IMR-90 (cell line): ENCODE results near the gene CEP83. TPM values are rescaled to one million over a fixed set of nuclear protein-coding genes. Genes with fewer than 3 reads are reported as not detected.

Experiments used
- ATAC-seq: fragments of 200-7000 bp; cut with Tn5 transposase; 2 replicates; pipeline ENCODE4 v1.9.1; 2020; ENCODE audit warnings: low read depth, mild to moderate bottlenecking, moderate library complexity
- BruUV-seq: library from RNA; stranded (reverse); fragments of 400-500 nt; replicated peaks from 2 replicates; lab custom pipeline; 2021; lab: Mats Ljungman, UMichigan
- CTCF ChIA-PET: fragments of 300-600 bp; formaldehyde crosslinking; extraction: SDS; loops from one replicate; lab custom pipeline; 2021; ENCODE audit warnings: antibody characterized with exemption; lab: Yijun Ruan, JAX
- POLR2A ChIA-PET: fragments of 300-600 bp; sonication (Branson Sonifier 250); formaldehyde crosslinking; loops from one replicate; lab custom pipeline; 2022; ENCODE audit warnings: antibody characterized with exemption; ENCODE audit not compliant: unreplicated experiment; lab: Charles Lee
- DNase-seq: peaks from one replicate; pipeline ENCODE4 v3.0.0; 2013
- H2AFZ ChIP-seq: replicated peaks from 2 replicates; pipeline ENCODE3; 2013; ENCODE audit warnings: low read length, mild to moderate bottlenecking; ENCODE audit not compliant: poor library complexity
- H2AK5ac ChIP-seq: 2 replicates; pipeline ENCODE4 v1.6.1; 2013; ENCODE audit warnings: low read depth, low read length, inconsistent platforms
- H2AK9ac ChIP-seq: replicated peaks from 2 replicates; pipeline ENCODE3; 2013; ENCODE audit warnings: mild to moderate bottlenecking, low read depth, low read length, moderate library complexity; ENCODE audit not compliant: poor library complexity
- H2BK120ac ChIP-seq: 2 replicates; pipeline ENCODE4 v1.6.1; 2013; ENCODE audit warnings: low read depth, low read length, inconsistent platforms
- H2BK15ac ChIP-seq: 3 replicates; pipeline ENCODE4 v1.6.1; 2013; ENCODE audit warnings: low read depth, low read length, inconsistent platforms
- H2BK20ac ChIP-seq: 2 replicates; pipeline ENCODE4 v1.6.1; 2013; ENCODE audit warnings: low read depth, mild to moderate bottlenecking, inconsistent platforms, low read length, moderate library complexity
- H2BK5ac ChIP-seq: 2 replicates; pipeline ENCODE4 v1.6.1; 2013; ENCODE audit warnings: mild to moderate bottlenecking, low read depth, low read length, inconsistent platforms; ENCODE audit not compliant: poor library complexity, severe bottlenecking
- H3K14ac ChIP-seq: replicated peaks from 2 replicates; pipeline ENCODE4 v1.6.1; 2013; ENCODE audit warnings: low read depth, low read length, inconsistent platforms
- H3K18ac ChIP-seq: 2 replicates; pipeline ENCODE4 v1.6.1; 2013; ENCODE audit warnings: low read depth, low read length, control low read depth
- H3K23ac ChIP-seq: 2 replicates; pipeline ENCODE4 v1.6.1; 2013; ENCODE audit warnings: low read depth, low read length, inconsistent platforms
- H3K27ac ChIP-seq: 2 replicates; pipeline ENCODE4 v1.5.1; 2013; ENCODE audit warnings: mild to moderate bottlenecking, control low read depth, low read length; ENCODE audit not compliant: insufficient read depth
- H3K27me3 ChIP-seq: 2 replicates; pipeline ENCODE4 v1.6.1; 2013; ENCODE audit warnings: low read length; ENCODE audit not compliant: control insufficient read depth, insufficient read depth
- H3K36me3 ChIP-seq: 2 replicates; pipeline ENCODE4 v1.6.1; 2013; ENCODE audit warnings: low read length, mixed read lengths; ENCODE audit not compliant: control insufficient read depth, insufficient read depth
- H3K4ac ChIP-seq: 2 replicates; pipeline ENCODE4 v1.6.1; 2013; ENCODE audit warnings: low read depth, low read length, inconsistent platforms
- H3K4me1 ChIP-seq: 2 replicates; pipeline ENCODE4 v1.6.1; 2013; ENCODE audit warnings: low read length, mixed read lengths; ENCODE audit not compliant: control insufficient read depth, insufficient read depth
- H3K4me2 ChIP-seq: 2 replicates; pipeline ENCODE4 v1.6.1; 2013; ENCODE audit warnings: low read depth, mild to moderate bottlenecking, control low read depth, low read length, moderate library complexity
- H3K4me3 ChIP-seq: 2 replicates; pipeline ENCODE4 v1.5.1; 2013; ENCODE audit warnings: low read depth, mild to moderate bottlenecking, control low read depth, low read length, moderate library complexity; ENCODE audit not compliant: insufficient read depth
- H3K56ac ChIP-seq: 2 replicates; pipeline ENCODE4 v1.6.1; 2013; ENCODE audit warnings: low read length, inconsistent platforms; ENCODE audit not compliant: insufficient read depth; ENCODE audit errors: extremely low read depth
- H3K79me1 ChIP-seq, 2 experiments: 2 replicates each; pipeline ENCODE4 v1.6.1; 2013; ENCODE audit warnings: low read length in 2 of 2, inconsistent platforms in 1 of 2, low read depth in 1 of 2
- H3K9ac ChIP-seq: 2 replicates; pipeline ENCODE4 v1.6.1; 2013; ENCODE audit warnings: low read depth, low read length, control low read depth
- H3K9me1 ChIP-seq: 2 replicates; pipeline ENCODE4 v1.6.1; 2013; ENCODE audit warnings: low read length, inconsistent platforms; ENCODE audit not compliant: insufficient read depth
- H3K9me3 ChIP-seq: 2 replicates; pipeline ENCODE4 v1.6.1; 2013; ENCODE audit warnings: low read length; ENCODE audit not compliant: control insufficient read depth, insufficient read depth
- H4K20me1 ChIP-seq: 2 replicates; pipeline ENCODE4 v1.6.1; 2013; ENCODE audit warnings: low read length, inconsistent platforms; ENCODE audit not compliant: insufficient read depth
- H4K5ac ChIP-seq: 2 replicates; pipeline ENCODE4 v1.6.1; 2013; ENCODE audit warnings: mild to moderate bottlenecking, low read depth, low read length, control low read depth
- H4K8ac ChIP-seq, 2 experiments: 2 replicates each; pipeline ENCODE4 v1.6.1; 2013; ENCODE audit warnings: low read depth in 2 of 2, low read length in 2 of 2, control low read depth in 1 of 2, inconsistent platforms in 1 of 2
- H4K91ac ChIP-seq: 2 replicates; pipeline ENCODE4 v1.6.1; 2013; ENCODE audit warnings: low read depth, low read length, inconsistent platforms; ENCODE audit not compliant: insufficient read depth
- BHLHE40 ChIP-seq: fragments of 150-350 bp; IDR thresholded peaks from 2 replicates; pipeline ENCODE4 v1.6.1; 2016; ENCODE audit warnings: mild to moderate bottlenecking, low read depth, low read length
- CEBPB ChIP-seq: IDR thresholded peaks from 2 replicates; pipeline ENCODE4 v1.6.1; 2012; ENCODE audit warnings: low read depth, low read length, improper control_type of control experiment
- CHD1 ChIP-seq: IDR thresholded peaks from 2 replicates; pipeline ENCODE4 v1.6.1; 2012; ENCODE audit warnings: low read depth, low read length, improper control_type of control experiment
- CTCF ChIP-seq: conservative IDR thresholded peaks from 2 replicates; pipeline ENCODE4 v1.5.1; 2012; ENCODE audit warnings: mild to moderate bottlenecking, low read depth, low read length, improper control_type of control experiment
- FOS ChIP-seq: fragments of 150-350 bp; IDR thresholded peaks from 2 replicates; pipeline ENCODE4 v1.6.1; 2016; ENCODE audit warnings: low read depth, low read length
- MAFK ChIP-seq: IDR thresholded peaks from 2 replicates; pipeline ENCODE4 v1.6.1; 2012; ENCODE audit warnings: low read depth, low read length, improper control_type of control experiment
- MAZ ChIP-seq: IDR thresholded peaks from 2 replicates; pipeline ENCODE4 v1.6.1; 2012; ENCODE audit warnings: low read depth, mild to moderate bottlenecking, low read length, improper control_type of control experiment, moderate library complexity, borderline replicate concordance
- NFE2L2 ChIP-seq: fragments of 150-350 bp; IDR thresholded peaks from 2 replicates; pipeline ENCODE4 v1.6.1; 2016; ENCODE audit warnings: low read depth, mild to moderate bottlenecking, low read length
- RAD21 ChIP-seq: IDR thresholded peaks from 2 replicates; pipeline ENCODE4 v1.6.1; 2012; ENCODE audit warnings: low read length, improper control_type of control experiment
- RCOR1 ChIP-seq: IDR thresholded peaks from 2 replicates; pipeline ENCODE4 v1.6.1; 2012; ENCODE audit warnings: mild to moderate bottlenecking, low read length, improper control_type of control experiment; ENCODE audit not compliant: insufficient replicate concordance
- WGBS, 2 experiments: methylation state at CpG; one replicate each; pipeline versions ENCODE4 v1.1.5 to v1.1.7; 2013; ENCODE audit warnings: missing lambda C conversion rate in 2 of 2; ENCODE audit not compliant: insufficient read length in 1 of 2; ENCODE audit errors: extremely low coverage in 2 of 2; 5-methylcytosine and 5-hydroxymethylcytosine counted together
- dilution Hi-C: fragments of 300-500 bp; cut with HindIII; formaldehyde crosslinking; loops from one replicate; pipeline ENCODE4 v1.14.3; 2018; ENCODE audit warnings: low sequenced_read_pairs; ENCODE audit not compliant: unreplicated experiment
- in situ Hi-C: fragments of 300-500 bp; cut with MboI; formaldehyde crosslinking; loops from 3 replicates; pipeline ENCODE4 v1.14.3; 2019; ENCODE audit warnings: low sequenced_read_pairs, inconsistent platforms, mixed read lengths
- intact Hi-C: fragments of 100-400 bp; cut with micrococcal nuclease; formaldehyde crosslinking; loops from 2 replicates; pipeline ENCODE4 v1.10.0; 2022
- polyA plus RNA-seq, 3 experiments: library from polyadenylated mRNA; depleted of rRNA; stranded (reverse); fragments of >200 nt; gene quantifications; 2 replicates each; pipeline ENCODE4 v1.2.3, GENCODE V29; 2012; ENCODE audit warnings: low replicate concordance in 1 of 3
- total RNA-seq: library from RNA; depleted of rRNA; stranded (reverse); fragments of >200 nt; gene quantifications from 2 replicates; pipeline ENCODE4 v1.2.3, GENCODE V29; 2012

CEP83 gene
- total and polyA plus RNA-seq, 2 of the 4 experiments (the other 2 are of a cell fraction) = 3.9 to 8.9 TPM

DNA sequence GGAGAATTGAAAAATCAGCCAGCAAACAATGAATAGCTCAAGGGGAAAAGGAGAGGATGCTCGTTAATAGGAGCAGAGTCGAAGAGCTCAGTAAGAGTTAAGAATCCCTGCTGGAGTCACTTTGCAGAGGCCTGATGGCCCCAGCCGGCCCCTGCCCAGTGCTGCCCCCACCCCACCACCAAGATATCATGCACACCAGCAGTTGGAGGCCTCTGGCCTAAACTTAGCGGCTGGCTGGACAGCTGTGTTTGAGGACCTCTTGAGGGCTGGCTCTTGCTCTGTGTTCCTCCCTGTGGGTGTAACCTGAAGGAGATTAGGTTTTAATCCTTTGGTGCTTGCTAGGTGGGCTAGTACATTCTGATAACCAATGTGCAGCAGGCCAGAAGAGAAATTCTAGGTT lies 169.3 kb downstream of the CEP83 start:
- dilution Hi-C loops = no loop called here
- intact Hi-C loops = loop anchor here (5.0 kb wide), 1 partner anchor 143 kb away; the partner anchor contains the start of gene PLXNC1
- no peak overlapping the region for H2AK5ac ChIP-seq
- H2AFZ ChIP-seq = no peak overlapping the region
- H4K91ac ChIP-seq = peak overlapping the region; percentile 16; the same call in 1 of the 2 replicates
- no peaks in the 10 kb centered on the region for H3K27me3 ChIP-seq
- ChIA-PET CTCF (interaction anchor here (1.1 to 2.2 kb wide), 3 partner anchors 8 to 18 kb away, joined by 3 to 11 read pairs (median 4); no protein-coding TSS in a partner anchor), POLR2A (interaction anchor here (0.6 kb wide), 1 partner anchor 1460 kb away, joined by 8 read pairs; no protein-coding TSS in a partner anchor)
- H3K79me1 ChIP-seq = no peaks in the 10 kb centered on the region
- no peak overlapping the region for H3K23ac ChIP-seq
- H3K36me3 ChIP-seq = no peaks in the 10 kb centered on the region
- H3K9me1 ChIP-seq = peaks cover 9% of the 10 kb centered on the region
- H3K4me3 ChIP-seq = no peak overlapping the region
- no peaks in the 10 kb centered on the region for H3K9me3 ChIP-seq
- no peak overlapping the region for H4K5ac ChIP-seq
- TF ChIP-seq CHD1 (no peak), MAFK (no peak), CEBPB (no peak), CTCF (no peak), RCOR1 (no peak), FOS (no peak), MAZ (no peak), BHLHE40 (no peak), NFE2L2 (no peak), RAD21 (no peak)
- no peak overlapping the region for H3K4me2 ChIP-seq
- H2BK15ac ChIP-seq = peak overlapping the region; percentile 17; the same call in 1 of the 3 replicates
- DNase-seq (no peak), ATAC-seq (peak; percentile 46; the same call in 1 of the 2 replicates)
- H2BK5ac ChIP-seq = peak overlapping the region; percentile 7
- in situ Hi-C loops = no loop called here
- H3K56ac ChIP-seq = no peak overlapping the region
- no peak overlapping the region for H2AK9ac ChIP-seq
- peak overlapping the region; percentile 70 for H3K4ac ChIP-seq
- peak overlapping the region; percentile 0; the same call in 1 of the 2 replicates for H3K18ac ChIP-seq
- H3K27ac ChIP-seq = peak overlapping the region; percentile 70; the same call in 1 of the 2 replicates
- peak overlapping the region; percentile 6; the same call in 1 of the 2 replicates for H3K9ac ChIP-seq
- peaks cover 13% of the 10 kb centered on the region for H3K4me1 ChIP-seq
- no peak overlapping the region; a peak in 1 of 4 replicates for H4K8ac ChIP-seq
- peak overlapping the region; percentile 51; the same call in 1 of the 2 replicates for H3K14ac ChIP-seq
- no peaks in the 10 kb centered on the region for H4K20me1 ChIP-seq
- WGBS, 2 experiments = no CpG with 5 or more reads among the region's 4 CpGs
- H2BK20ac ChIP-seq = peak overlapping the region; percentile 56
- H2BK120ac ChIP-seq = no peak overlapping the region
- BruUV-seq = no TSS peak
